Testis (tissue), 5 donors: Measurements from ENCODE around the gene EPPIN. TPM values are rescaled to one million over a fixed set of nuclear protein-coding genes. Genes with fewer than 3 reads are reported as not detected.

Source experiments
- DNase-seq: peaks from one replicate; pipeline ENCODE4 v3.0.0-alpha.2; 2019
- H3K27ac ChIP-seq, 2 donors: fragments of 200-600 bp; sonication (generic); one replicate each; pipeline ENCODE4 v1.5.1; 2019
- H3K27me3 ChIP-seq: fragments of 200-600 bp; sonication (generic); one replicate; pipeline ENCODE4 v1.5.1; 2019
- H3K36me3 ChIP-seq: fragments of 200-600 bp; sonication (generic); one replicate; pipeline ENCODE4 v1.5.1; 2017; ENCODE audit warnings: low read depth; ENCODE audit errors: missing control alignments
- H3K4me1 ChIP-seq: fragments of 200-600 bp; sonication (generic); one replicate; pipeline ENCODE4 v1.5.1; 2019
- H3K4me3 ChIP-seq, 2 donors: fragments of 200-600 bp; sonication (generic); one replicate each; pipeline ENCODE4 v1.5.1; 2017 to 2019
- H3K9me3 ChIP-seq: fragments of 200-600 bp; sonication (generic); one replicate; pipeline ENCODE4 v1.5.1; 2017
- CTCF ChIP-seq, 3 experiments: fragments of 450-650 bp in 2 of 3; fragments of 200-600 bp in 1 of 3; sonication (generic) in 1 of 3; IDR thresholded peaks; one replicate each; pipeline ENCODE4 v1.5.1; 2016 to 2019; ENCODE audit warnings: antibody characterized with exemption in 3 of 3, mild to moderate bottlenecking in 2 of 3, moderate library complexity in 1 of 3
- POLR2A ChIP-seq: fragments of 450-650 bp; IDR thresholded peaks from one replicate; pipeline ENCODE4 v1.6.1; 2017; ENCODE audit warnings: antibody characterized with exemption, mild to moderate bottlenecking, moderate library complexity
- WGBS, 2 donors: methylation state at CpG; one replicate each; pipeline ENCODE4 v1.1.5; 2018; 5-methylcytosine and 5-hydroxymethylcytosine counted together
- intact Hi-C: fragments of 100-400 bp; cut with DNase I; formaldehyde crosslinking; loops from one replicate; pipeline ENCODE4 v1.15.1; 2023; ENCODE audit warnings: low total_unique reads
- long read RNA-seq, 2 donors: transcript quantifications; one replicate each; lab custom pipeline, GENCODE V29; 2026
- polyA plus RNA-seq: library from polyadenylated mRNA; stranded (reverse); fragments of 350-450 nt; fragmentation: Illumina TruSeq; extraction: RNeasy Lipid Tissue Mini Kit (QIAGEN cat#74804); gene quantifications from one replicate; pipeline ENCODE4 v1.2.3, GENCODE V29; 2014; ENCODE audit warnings: low read depth, low replicate concordance; ENCODE audit not compliant: insufficient read depth
- total RNA-seq, 2 donors: library from RNA; depleted of rRNA; stranded (reverse); fragments of >200 nt; gene quantifications; one replicate each; pipeline ENCODE4 v1.2.3, GENCODE V29; 2016

EPPIN gene
- total RNA-seq (100 to 1,000 TPM; 185 to 222 TPM), polyA plus RNA-seq (251 TPM)
- long read RNA-seq, donor 1, full-length matches to known transcripts, result 2 of 2 reads
- long read RNA-seq, donor 1, partial matches to known transcripts, result 0 of 2 reads
- long read RNA-seq, donor 1, other reads (novel, unspliced or antisense), result 0 of 2 reads
- long read RNA-seq, donor 2, partial matches to known transcripts, result 0 of 3 reads
- long read RNA-seq, donor 2, other reads (novel, unspliced or antisense), result 0 of 3 reads

- Histone ChIP-seq H3K27me3 (no peaks in the 10 kb centered on the region), H3K4me1 (peaks cover 5% of the 10 kb centered on the region), H3K9me3 (no peaks in the 10 kb centered on the region), H3K27ac (peak within 1 kb of the TSS; percentile 67 to 79), H3K4me3 (peak within 1 kb of the TSS in 1 of 2 donors; percentile 55), H3K36me3 (no peaks in the 10 kb centered on the region)
- WGBS, 2 donors, result 51 to 61% methylated on average over 6 of the region's 6 CpGs
- intact Hi-C loops, result no loop called here
- TF ChIP-seq CTCF (IDR thresholded peaks at IDR 0.05) (no peak), POLR2A (no peak)
- DNase-seq, result peak; percentile 65
Measured at GRCh38 chr20:45547206-45547770, at the start of gene EPPIN. EPPIN (minus strand) TSS chr20:45547401; CDS start chr20:45547357, 44 bp downstream.

- 33 to 48% methylated on average over 1 of the region's 1 CpG for WGBS, 2 donors
- no peaks in the 10 kb centered on the region for H3K27me3 ChIP-seq
- no peak for DNase-seq
- no peaks in the 10 kb centered on the region for H3K36me3 ChIP-seq
- H3K27ac ChIP-seq, result no peak overlapping the region
- TF ChIP-seq POLR2A, result no peak
- no peak for TF ChIP-seq CTCF (IDR thresholded peaks at IDR 0.05)
- H3K4me1 ChIP-seq, result no peaks in the 10 kb centered on the region
- H3K9me3 ChIP-seq, result no peaks in the 10 kb centered on the region
- intact Hi-C loops, result no loop called here
- no peak overlapping the region for H3K4me3 ChIP-seq
Measured at GRCh38 chr20:45595235-45595634, 48.0 kb upstream of the EPPIN start.

GRCh38 chr20:45593498-45593897 lies 46.3 kb upstream of the EPPIN start:
- intact Hi-C loops, result no loop called here

DNA sequence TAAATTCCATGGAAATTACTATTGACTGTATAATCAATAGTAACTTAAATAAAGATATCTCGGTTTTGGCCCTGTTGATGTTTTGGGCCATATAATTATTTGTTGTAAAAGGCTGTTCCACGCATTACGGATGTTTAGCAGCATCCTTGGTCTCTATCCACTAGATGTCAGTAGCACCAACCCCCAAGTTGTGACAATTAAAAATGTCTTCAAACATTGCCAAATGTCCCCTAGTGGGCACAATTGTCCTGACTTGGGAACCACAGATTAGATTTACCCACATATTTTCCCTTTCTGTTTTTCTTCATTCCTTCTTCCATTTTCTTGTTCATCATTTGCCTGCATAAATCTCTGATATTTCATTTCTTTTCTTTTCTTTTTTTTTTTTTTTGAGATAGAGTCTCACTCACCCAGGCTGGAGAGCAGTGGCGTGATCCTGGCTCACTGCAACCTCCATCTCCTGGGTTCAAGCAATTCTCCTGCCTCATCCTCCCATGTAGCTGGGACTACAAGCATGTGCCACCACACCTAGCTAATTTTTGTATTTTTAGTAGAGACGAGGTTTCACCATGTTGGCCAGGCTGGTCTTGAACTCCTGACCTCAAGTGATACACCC lies 45.5 kb upstream of the EPPIN start:
- DNase-seq, result peak; percentile 19
- 67 to 81% methylated on average over 5 of the region's 5 CpGs for WGBS, 2 donors
- intact Hi-C loops, result no loop called here
- TF ChIP-seq CTCF (IDR thresholded peaks at IDR 0.05) (peak in 2 of 3 experiments; percentile 50 to 56), POLR2A (no peak)
- Histone ChIP-seq H3K27ac (no peak overlapping the region), H3K27me3 (no peaks in the 10 kb centered on the region), H3K4me1 (no peaks in the 10 kb centered on the region), H3K9me3 (no peaks in the 10 kb centered on the region), H3K36me3 (no peaks in the 10 kb centered on the region), H3K4me3 (no peak overlapping the region)

More at GRCh38 chr20:45593498-45593897, 46.3 kb upstream of the EPPIN start:
- no peak overlapping the region for H3K4me3 ChIP-seq
- H3K36me3 ChIP-seq, result no peaks in the 10 kb centered on the region
- no peak for DNase-seq
- H3K27ac ChIP-seq, result no peak overlapping the region
- no peak for TF ChIP-seq CTCF (IDR thresholded peaks at IDR 0.05)
- no peak for TF ChIP-seq POLR2A
- no peaks in the 10 kb centered on the region for H3K27me3 ChIP-seq
- 42 to 55% methylated on average over 1 of the region's 1 CpG for WGBS, 2 donors
- H3K4me1 ChIP-seq, result no peaks in the 10 kb centered on the region
- H3K9me3 ChIP-seq, result no peaks in the 10 kb centered on the region
